Stomach (tissue), 4 donors: Measurements from ENCODE around the gene TTC33.

Experiments used
- EP300 ChIP-seq: sonication (generic); formaldehyde crosslinking; IDR thresholded peaks from one replicate; pipeline ENCODE4 v1.6.1; 2017; ENCODE audit warnings: antibody characterized with exemption
- POLR2A ChIP-seq, 4 donors: fragments of 450-650 bp; IDR thresholded peaks; one replicate each; pipeline ENCODE4 v1.6.1; 2016; ENCODE audit warnings: antibody characterized with exemption in 4 of 4, control low read depth in 2 of 4, mild to moderate bottlenecking in 1 of 4, moderate library complexity in 1 of 4
- POLR2AphosphoS5 ChIP-seq, 3 donors: sonication (generic); formaldehyde crosslinking; IDR thresholded peaks; one replicate each; pipeline ENCODE4 v1.6.1; 2016; ENCODE audit warnings: antibody characterized with exemption in 3 of 3
- TF ChIP-seq, protein P1 (sequence below), 7 experiments: fragments of 450-650 bp in 4 of 7; fragments of 200-600 bp in 3 of 7; sonication (generic) in 3 of 7; IDR thresholded peaks; one replicate each; pipeline ENCODE4 v1.5.1; 2016 to 2019; ENCODE audit warnings: antibody characterized with exemption in 7 of 7, control low read depth in 2 of 7, mild to moderate bottlenecking in 1 of 7

DNA sequence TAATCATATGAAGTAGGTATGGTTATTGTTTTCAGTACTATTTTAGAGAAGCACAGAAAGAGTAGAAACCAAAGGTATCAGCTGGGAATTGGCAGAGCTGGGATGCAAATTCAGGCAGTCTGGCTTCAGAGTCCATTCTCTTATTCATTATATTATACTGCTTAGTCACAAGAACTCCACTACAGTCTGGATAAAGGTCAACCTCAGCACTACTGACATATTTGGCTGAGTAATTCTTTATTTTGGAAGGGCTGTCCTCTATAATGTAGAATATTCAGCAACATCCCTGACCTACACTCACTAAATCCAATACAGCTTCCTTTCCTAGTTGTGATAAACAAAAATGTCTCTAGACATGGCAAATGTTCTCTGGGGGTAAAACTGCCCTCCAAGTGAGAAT lies 38.5 kb downstream of the TTC33 start:
- TF ChIP-seq, protein P1, sequence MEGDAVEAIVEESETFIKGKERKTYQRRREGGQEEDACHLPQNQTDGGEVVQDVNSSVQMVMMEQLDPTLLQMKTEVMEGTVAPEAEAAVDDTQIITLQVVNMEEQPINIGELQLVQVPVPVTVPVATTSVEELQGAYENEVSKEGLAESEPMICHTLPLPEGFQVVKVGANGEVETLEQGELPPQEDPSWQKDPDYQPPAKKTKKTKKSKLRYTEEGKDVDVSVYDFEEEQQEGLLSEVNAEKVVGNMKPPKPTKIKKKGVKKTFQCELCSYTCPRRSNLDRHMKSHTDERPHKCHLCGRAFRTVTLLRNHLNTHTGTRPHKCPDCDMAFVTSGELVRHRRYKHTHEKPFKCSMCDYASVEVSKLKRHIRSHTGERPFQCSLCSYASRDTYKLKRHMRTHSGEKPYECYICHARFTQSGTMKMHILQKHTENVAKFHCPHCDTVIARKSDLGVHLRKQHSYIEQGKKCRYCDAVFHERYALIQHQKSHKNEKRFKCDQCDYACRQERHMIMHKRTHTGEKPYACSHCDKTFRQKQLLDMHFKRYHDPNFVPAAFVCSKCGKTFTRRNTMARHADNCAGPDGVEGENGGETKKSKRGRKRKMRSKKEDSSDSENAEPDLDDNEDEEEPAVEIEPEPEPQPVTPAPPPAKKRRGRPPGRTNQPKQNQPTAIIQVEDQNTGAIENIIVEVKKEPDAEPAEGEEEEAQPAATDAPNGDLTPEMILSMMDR (IDR thresholded peaks at IDR 0.05) = no peak
- TF ChIP-seq POLR2AphosphoS5 (IDR thresholded peaks at IDR 0.05) (no peak), POLR2A (IDR thresholded peaks at IDR 0.05) (no peak), EP300 (no peak)
